ENCODE measurements around the gene KCNQ1.

The KCNQ1 gene

GRCh38 chr11:2462543-2462985 is 17.8 kb downstream of the KCNQ1 start:
- DNase-seq, result no peak

- DNase-seq, result peak; percentile 33
Observed at GRCh38 chr11:2462986-2463765, 18.4 kb downstream of the KCNQ1 start.

- no peak for DNase-seq
Observed at GRCh38 chr11:2463766-2464277, 19.0 kb downstream of the KCNQ1 start.

- no peak for DNase-seq
Observed at GRCh38 chr11:2464451-2465165, 19.8 kb downstream of the KCNQ1 start.

- no peak for DNase-seq
Observed at GRCh38 chr11:2465202-2466068, 20.6 kb downstream of the KCNQ1 start.

GRCh38 chr11:2466069-2466801 is 21.4 kb downstream of the KCNQ1 start:
- DNase-seq, result no peak

GRCh38 chr11:2466869-2467694 is 22.3 kb downstream of the KCNQ1 start:
- DNase-seq, result no peak

- DNase-seq, result no peak
Observed at GRCh38 chr11:2467695-2468055, 22.9 kb downstream of the KCNQ1 start.

GRCh38 chr11:2468363-2469235 is 23.8 kb downstream of the KCNQ1 start:
- DNase-seq, result no peak

- DNase-seq, result no peak
Observed at GRCh38 chr11:2470495-2470894, 25.7 kb downstream of the KCNQ1 start.

GRCh38 chr11:2471048-2471803 is 26.4 kb downstream of the KCNQ1 start:
- no peak for DNase-seq

- no peak for DNase-seq
Observed at GRCh38 chr11:2471804-2472096, 26.9 kb downstream of the KCNQ1 start.

GRCh38 chr11:2472428-2473186 is 27.8 kb downstream of the KCNQ1 start:
- no peak for DNase-seq

GRCh38 chr11:2473361-2474058 is 28.7 kb downstream of the KCNQ1 start:
- no peak for DNase-seq

- DNase-seq, result peak; percentile 24
Observed at GRCh38 chr11:2474059-2474901, 29.5 kb downstream of the KCNQ1 start.

- DNase-seq, result no peak
Observed at GRCh38 chr11:2475136-2475918, 30.5 kb downstream of the KCNQ1 start.

GRCh38 chr11:2477254-2477653 is 32.4 kb downstream of the KCNQ1 start:
- DNase-seq, result peak; percentile 13
